Measurements from ENCODE around the gene ADCY2. TPM values are rescaled to one million over a fixed set of nuclear protein-coding genes. Genes with fewer than 3 reads are reported as not detected.

ADCY2 gene
- total and polyA plus RNA-seq, 2 of the 13 experiments (the other 11 are each of a cell fraction or from before 2014, with no cell fraction given), result not detected

- TF ChIP-seq AFF4 (CRISPR knock-in tag; IDR thresholded peaks at IDR 0.05) (no peak), DMAP1 (CRISPR knock-in tag; IDR thresholded peaks at IDR 0.05) (peak; percentile 47), MLXIP (CRISPR knock-in tag; IDR thresholded peaks at IDR 0.05; ENCODE audit: borderline replicate concordance) (peak; percentile 25; the same call in 1 of the 2 replicates), ZBTB46 (CRISPR knock-in tag; IDR thresholded peaks at IDR 0.05; ENCODE audit: borderline replicate concordance) (no peak), TFE3 (CRISPR knock-in tag; IDR thresholded peaks at IDR 0.05) (no peak), THAP9 (CRISPR knock-in tag; IDR thresholded peaks at IDR 0.05; ENCODE audit: borderline replicate concordance) (0 out of 2 replicates have a peak, but pooled peaks have one; percentile 22), ZUFSP (CRISPR knock-in tag; IDR thresholded peaks at IDR 0.05; ENCODE audit: borderline replicate concordance) (no peak), HMGA1 (CRISPR knock-in tag; conservative IDR thresholded peaks at IDR 0.05) (no peak), ZBTB1 (CRISPR knock-in tag; IDR thresholded peaks at IDR 0.05; ENCODE audit: borderline replicate concordance) (no peak), ZNF546 (CRISPR knock-in tag; conservative IDR thresholded peaks at IDR 0.05) (peak; percentile 90)
Observed at GRCh38 chr5:7868773-7869473, 473.0 kb downstream of the ADCY2 start, which contains the start of the genes FASTKD3 and MTRR (continued).
